Measurements from ENCODE around the gene BAIAP2L2. TPM values are rescaled to one million over a fixed set of nuclear protein-coding genes. Genes with fewer than 3 reads are reported as not detected.

The BAIAP2L2 gene
- polyA plus RNA-seq, 1 experiment = 1.3 TPM

- ChIA-PET POLR2A (no interaction called here), CTCF (no interaction called here)
- Histone ChIP-seq H3K4me3 (ENCODE audit: low read depth, low read length) (no peak overlapping the region), H3K36me3 (ENCODE audit: control insufficient read depth, insufficient read depth, low read length) (peaks cover 11% of the 10 kb centered on the region), H3K27me3 (ENCODE audit: control insufficient read depth, insufficient read depth, low read length) (no peaks in the 10 kb centered on the region)
- no peak for DNase-seq (ENCODE audit: low read depth)
- TF ChIP-seq, protein P1, sequence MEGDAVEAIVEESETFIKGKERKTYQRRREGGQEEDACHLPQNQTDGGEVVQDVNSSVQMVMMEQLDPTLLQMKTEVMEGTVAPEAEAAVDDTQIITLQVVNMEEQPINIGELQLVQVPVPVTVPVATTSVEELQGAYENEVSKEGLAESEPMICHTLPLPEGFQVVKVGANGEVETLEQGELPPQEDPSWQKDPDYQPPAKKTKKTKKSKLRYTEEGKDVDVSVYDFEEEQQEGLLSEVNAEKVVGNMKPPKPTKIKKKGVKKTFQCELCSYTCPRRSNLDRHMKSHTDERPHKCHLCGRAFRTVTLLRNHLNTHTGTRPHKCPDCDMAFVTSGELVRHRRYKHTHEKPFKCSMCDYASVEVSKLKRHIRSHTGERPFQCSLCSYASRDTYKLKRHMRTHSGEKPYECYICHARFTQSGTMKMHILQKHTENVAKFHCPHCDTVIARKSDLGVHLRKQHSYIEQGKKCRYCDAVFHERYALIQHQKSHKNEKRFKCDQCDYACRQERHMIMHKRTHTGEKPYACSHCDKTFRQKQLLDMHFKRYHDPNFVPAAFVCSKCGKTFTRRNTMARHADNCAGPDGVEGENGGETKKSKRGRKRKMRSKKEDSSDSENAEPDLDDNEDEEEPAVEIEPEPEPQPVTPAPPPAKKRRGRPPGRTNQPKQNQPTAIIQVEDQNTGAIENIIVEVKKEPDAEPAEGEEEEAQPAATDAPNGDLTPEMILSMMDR (IDR thresholded peaks at IDR 0.05; ENCODE audit: insufficient read depth, low read depth, low read length) = no peak
These were observed 33.4 kb downstream of the BAIAP2L2 start for GRCh38 chr22:38077096-38077495.

DNA sequence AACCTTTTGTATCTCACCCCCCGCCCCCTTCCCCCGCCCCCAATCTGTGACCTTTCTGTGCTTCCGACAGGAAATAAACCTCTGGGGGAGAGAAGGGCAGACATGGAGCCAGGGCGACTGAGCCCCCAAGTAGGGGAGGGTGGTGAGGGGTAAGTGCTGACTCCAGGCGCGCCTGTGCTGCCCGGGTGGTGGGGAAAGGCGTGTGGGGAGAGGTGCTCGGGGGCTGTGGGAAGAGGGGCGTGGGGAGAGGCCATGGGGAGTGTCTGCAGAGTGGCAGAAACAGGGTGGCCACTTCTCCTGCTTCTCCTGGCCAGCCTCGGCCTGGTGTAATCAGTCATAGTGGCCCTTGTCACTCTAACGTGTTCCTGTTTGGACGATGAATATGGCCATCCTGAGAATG is 34.5 kb downstream of the BAIAP2L2 start:
- H3K36me3 ChIP-seq (ENCODE audit: control insufficient read depth, insufficient read depth, low read length) = peaks cover 13% of the 10 kb centered on the region
- no peak overlapping the region for H3K4me3 ChIP-seq (ENCODE audit: low read depth, low read length)
- TF ChIP-seq, protein P1 (IDR thresholded peaks at IDR 0.05; ENCODE audit: insufficient read depth, low read depth, low read length) = no peak
- CTCF ChIA-PET = no interaction called here
- POLR2A ChIA-PET = no interaction called here
- DNase-seq (ENCODE audit: low read depth) = no peak
- no peaks in the 10 kb centered on the region for H3K27me3 ChIP-seq (ENCODE audit: control insufficient read depth, insufficient read depth, low read length)

DNA sequence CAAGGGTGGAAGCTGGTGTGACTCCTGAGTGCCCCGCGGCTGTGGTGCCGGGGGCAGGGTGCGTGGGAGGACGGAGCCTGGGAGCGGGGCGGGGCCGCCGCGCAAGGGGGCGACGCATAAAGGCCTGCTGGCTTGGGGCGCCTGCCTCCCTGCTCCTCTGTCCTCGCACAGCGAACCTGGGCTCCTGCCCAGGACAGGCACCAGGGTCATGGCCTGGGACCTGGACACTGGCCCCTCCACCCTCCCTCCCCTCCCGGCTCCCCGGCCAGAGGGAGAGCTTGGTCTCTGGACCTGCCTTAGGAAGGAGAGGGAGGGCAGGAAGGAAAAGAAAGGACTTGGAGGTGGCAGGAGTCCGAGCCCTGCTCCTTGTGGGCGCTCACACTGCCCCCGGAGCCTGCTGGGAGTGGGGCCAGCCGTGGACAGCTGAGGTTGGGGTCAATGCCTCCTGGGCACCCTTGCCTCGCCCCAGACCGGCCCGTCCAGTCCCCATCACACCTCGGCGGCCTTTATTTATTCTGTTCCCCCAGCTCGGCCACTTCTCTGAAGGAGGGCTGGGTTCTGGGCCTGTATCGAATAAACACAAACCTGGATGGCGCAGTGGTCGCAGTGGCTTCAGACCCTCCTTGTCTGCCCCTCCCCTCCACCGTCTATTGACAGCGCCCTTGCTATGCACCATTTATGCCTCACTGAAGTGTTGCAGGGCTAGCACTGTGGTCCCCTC is 35.2 kb downstream of the BAIAP2L2 start:
- ChIA-PET CTCF (no interaction called here), POLR2A (no interaction called here)
- no peak for DNase-seq (ENCODE audit: low read depth)
- TF ChIP-seq, protein P1 (IDR thresholded peaks at IDR 0.05; ENCODE audit: insufficient read depth, low read depth, low read length) = no peak
- Histone ChIP-seq H3K36me3 (ENCODE audit: control insufficient read depth, insufficient read depth, low read length) (peaks cover 13% of the 10 kb centered on the region), H3K4me3 (ENCODE audit: low read depth, low read length) (no peak overlapping the region), H3K27me3 (ENCODE audit: control insufficient read depth, insufficient read depth, low read length) (no peaks in the 10 kb centered on the region)

- H3K36me3 ChIP-seq (ENCODE audit: control insufficient read depth, insufficient read depth, low read length) = peaks cover 13% of the 10 kb centered on the region
- TF ChIP-seq, protein P1 (IDR thresholded peaks at IDR 0.05; ENCODE audit: insufficient read depth, low read depth, low read length) = peak; percentile 50
- no peaks in the 10 kb centered on the region for H3K27me3 ChIP-seq (ENCODE audit: control insufficient read depth, insufficient read depth, low read length)
- no peak for DNase-seq (ENCODE audit: low read depth)
- ChIA-PET CTCF (interaction anchor here (0.5 to 1.3 kb wide), 2 partner anchors 208 to 384 kb away, joined by 3 to 4 read pairs; no protein-coding TSS in a partner anchor), POLR2A (no interaction called here)
- no peak overlapping the region for H3K4me3 ChIP-seq (ENCODE audit: low read depth, low read length)
These were observed 36.0 kb downstream of the BAIAP2L2 start for GRCh38 chr22:38074181-38075104.

All from BJ (cell line).